ENCODE data around the gene IL17RB.

The IL17RB gene

GRCh38 chr3:53881691-53882593 is 35.6 kb downstream of the IL17RB start, which contains the start of gene ACTR8:
Gene ACTR8, minus strand, starts transcription at chr3:53882152. Its CDS starts 51 bp downstream, at chr3:53882101.
- peak; percentile 45 for DNase-seq (ENCODE audit: low read depth)
- peak within 1 kb of the TSS; percentile 76 for H3K4me3 ChIP-seq (ENCODE audit: low read length)
- TF ChIP-seq, protein P1, sequence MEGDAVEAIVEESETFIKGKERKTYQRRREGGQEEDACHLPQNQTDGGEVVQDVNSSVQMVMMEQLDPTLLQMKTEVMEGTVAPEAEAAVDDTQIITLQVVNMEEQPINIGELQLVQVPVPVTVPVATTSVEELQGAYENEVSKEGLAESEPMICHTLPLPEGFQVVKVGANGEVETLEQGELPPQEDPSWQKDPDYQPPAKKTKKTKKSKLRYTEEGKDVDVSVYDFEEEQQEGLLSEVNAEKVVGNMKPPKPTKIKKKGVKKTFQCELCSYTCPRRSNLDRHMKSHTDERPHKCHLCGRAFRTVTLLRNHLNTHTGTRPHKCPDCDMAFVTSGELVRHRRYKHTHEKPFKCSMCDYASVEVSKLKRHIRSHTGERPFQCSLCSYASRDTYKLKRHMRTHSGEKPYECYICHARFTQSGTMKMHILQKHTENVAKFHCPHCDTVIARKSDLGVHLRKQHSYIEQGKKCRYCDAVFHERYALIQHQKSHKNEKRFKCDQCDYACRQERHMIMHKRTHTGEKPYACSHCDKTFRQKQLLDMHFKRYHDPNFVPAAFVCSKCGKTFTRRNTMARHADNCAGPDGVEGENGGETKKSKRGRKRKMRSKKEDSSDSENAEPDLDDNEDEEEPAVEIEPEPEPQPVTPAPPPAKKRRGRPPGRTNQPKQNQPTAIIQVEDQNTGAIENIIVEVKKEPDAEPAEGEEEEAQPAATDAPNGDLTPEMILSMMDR (conservative IDR thresholded peaks at IDR 0.05; ENCODE audit: low read depth, low read length), result peak; percentile 9

- H3K4me3 ChIP-seq (ENCODE audit: low read length), result no peak overlapping the region
- TF ChIP-seq, protein P1 (conservative IDR thresholded peaks at IDR 0.05; ENCODE audit: low read depth, low read length), result no peak
- DNase-seq (ENCODE audit: low read depth), result no peak
These were observed 36.6 kb downstream of the IL17RB start for GRCh38 chr3:53883008-53883407.

DNA sequence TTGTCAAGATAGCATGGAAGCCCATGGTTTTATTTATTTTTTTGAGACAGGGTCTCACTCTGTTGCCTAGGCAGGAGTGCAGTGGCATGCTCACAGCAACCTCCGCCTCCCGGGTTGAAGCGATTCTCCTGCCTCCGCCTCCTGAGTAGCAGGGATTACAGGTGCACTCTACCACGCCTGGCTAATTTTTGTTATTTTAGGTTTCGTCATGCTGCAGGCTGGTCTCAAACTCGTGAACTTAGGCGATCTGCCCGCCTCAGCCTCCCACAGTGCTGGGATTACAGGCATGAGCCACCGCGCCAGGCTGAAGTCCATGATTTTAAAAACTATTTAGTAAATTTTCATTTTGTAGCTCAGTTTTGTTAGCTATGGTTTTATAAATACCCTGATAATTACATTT is 38.3 kb downstream of the IL17RB start:
- DNase-seq (ENCODE audit: low read depth), result no peak
- H3K4me3 ChIP-seq (ENCODE audit: low read length), result no peak overlapping the region
- TF ChIP-seq, protein P1 (conservative IDR thresholded peaks at IDR 0.05; ENCODE audit: low read depth, low read length), result no peak

- DNase-seq (ENCODE audit: low read depth), result no peak
- TF ChIP-seq, protein P1 (conservative IDR thresholded peaks at IDR 0.05; ENCODE audit: low read depth, low read length), result no peak
- H3K4me3 ChIP-seq (ENCODE audit: low read length), result no peak overlapping the region
These were observed 38.9 kb downstream of the IL17RB start for GRCh38 chr3:53885239-53885638.

DNA sequence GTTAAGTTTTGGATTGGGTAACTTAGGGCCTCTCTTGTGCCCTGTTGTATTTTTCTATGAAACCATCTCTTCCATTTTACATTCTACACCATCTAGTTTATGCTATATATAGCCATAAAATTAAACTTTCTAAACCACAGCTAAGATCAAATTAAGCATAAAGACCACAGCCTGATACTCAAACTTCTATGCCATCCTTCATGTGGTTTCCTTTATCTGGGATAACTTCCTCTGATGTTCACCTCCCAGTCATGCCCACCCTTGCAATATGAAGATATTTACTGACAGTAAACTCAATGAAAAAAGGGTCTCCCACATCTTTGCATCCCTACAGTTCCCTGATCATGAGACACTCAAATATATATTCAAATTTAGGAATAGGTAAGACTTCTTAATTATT is 41.1 kb downstream of the IL17RB start:
- TF ChIP-seq, protein P1 (conservative IDR thresholded peaks at IDR 0.05; ENCODE audit: low read depth, low read length), result no peak
- no peak overlapping the region for H3K4me3 ChIP-seq (ENCODE audit: low read length)
- DNase-seq (ENCODE audit: low read depth), result no peak

DNA sequence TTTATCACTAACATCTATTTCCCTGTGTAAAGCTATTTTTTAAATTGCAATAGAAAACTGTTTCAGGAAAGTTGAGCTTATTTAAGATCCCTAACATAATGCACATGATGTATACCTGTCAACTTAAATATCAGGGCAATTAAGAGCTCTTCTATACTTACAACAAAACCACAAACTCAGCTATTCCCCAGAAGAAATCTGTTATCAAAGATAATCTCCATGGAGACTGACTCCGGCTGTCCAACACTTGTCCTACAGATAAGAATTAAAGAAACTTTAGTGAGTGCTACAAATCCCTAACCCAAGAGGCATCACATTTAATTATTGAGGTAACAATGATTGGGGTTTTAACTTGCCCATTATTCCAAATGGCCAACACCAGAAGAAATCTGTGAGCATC is 41.9 kb downstream of the IL17RB start:
- no peak overlapping the region for H3K4me3 ChIP-seq (ENCODE audit: low read length)
- no peak for DNase-seq (ENCODE audit: low read depth)
- TF ChIP-seq, protein P1 (conservative IDR thresholded peaks at IDR 0.05; ENCODE audit: low read depth, low read length), result no peak

All from retinal pigment epithelial cell (primary cell).